Fibroblast of lung (primary cell): Measurements from ENCODE around the gene FKBP11. TPM values are rescaled to one million over a fixed set of nuclear protein-coding genes. Genes with fewer than 3 reads are reported as not detected.
"Not testable (repeated sequence)": the region's sequence is repeated elsewhere in the genome, so short reads cannot be mapped to it uniquely, and the experiment has no call there.

Experiments
- DNase-seq, 2 donors: peaks; one replicate each; pipeline versions ENCODE4 v3.0.0 to v3.0.0-alpha.2; 2010; ENCODE audit warnings: low read depth in 2 of 2
- H2AFZ ChIP-seq: 2 replicates; pipeline ENCODE4 v1.5.1; 2012; ENCODE audit warnings: low read length, control low read depth, inconsistent platforms
- H3K27ac ChIP-seq: 2 replicates; pipeline ENCODE4 v1.5.1; 2011; ENCODE audit warnings: low read length, control low read depth; ENCODE audit not compliant: insufficient read depth
- H3K27me3 ChIP-seq: 2 replicates; pipeline ENCODE4 v1.5.1; 2011; ENCODE audit warnings: mild to moderate bottlenecking, low read length; ENCODE audit not compliant: control insufficient read depth, insufficient read depth
- H3K36me3 ChIP-seq: 2 replicates; pipeline ENCODE4 v1.5.1; 2011; ENCODE audit warnings: low read length; ENCODE audit not compliant: control insufficient read depth, insufficient read depth
- H3K4me1 ChIP-seq: 2 replicates; pipeline ENCODE4 v1.5.1; 2011; ENCODE audit warnings: low read length; ENCODE audit not compliant: control insufficient read depth, insufficient read depth; ENCODE audit errors: extremely low read depth
- H3K4me2 ChIP-seq: 2 replicates; pipeline ENCODE4 v1.5.1; 2011; ENCODE audit warnings: low read length, control low read depth; ENCODE audit not compliant: insufficient read depth; ENCODE audit errors: extremely low read depth
- H3K4me3 ChIP-seq, 4 experiments: fragments of 200-600 bp in 1 of 4; sonication (generic) in 1 of 4; replicated peaks in 1 of 4; 2 replicates each; pipeline ENCODE4 v1.5.1; 2011 to 2016; ENCODE audit warnings: low read length in 4 of 4, low read depth in 3 of 4, mild to moderate bottlenecking in 3 of 4, control low read depth in 2 of 4, inconsistent platforms in 1 of 4, mixed read lengths in 1 of 4; ENCODE audit not compliant: insufficient read depth in 1 of 4; ENCODE audit errors: control extremely low read depth in 1 of 4
- H3K79me2 ChIP-seq: 2 replicates; pipeline ENCODE4 v1.5.1; 2012; ENCODE audit warnings: mild to moderate bottlenecking, low read length, inconsistent platforms; ENCODE audit not compliant: control insufficient read depth, insufficient read depth
- H3K9ac ChIP-seq: 2 replicates; pipeline ENCODE4 v1.5.1; 2011; ENCODE audit warnings: mild to moderate bottlenecking, low read length, control low read depth; ENCODE audit not compliant: insufficient read depth
- H3K9me3 ChIP-seq: 2 replicates; pipeline ENCODE4 v1.5.1; 2012; ENCODE audit warnings: low read depth, low read length; ENCODE audit not compliant: control insufficient read depth, insufficient read depth
- H4K20me1 ChIP-seq: 2 replicates; pipeline ENCODE4 v1.5.1; 2011; ENCODE audit warnings: low read length; ENCODE audit not compliant: control insufficient read depth, insufficient read depth; ENCODE audit errors: extremely low read depth
- EZH2 ChIP-seq: IDR thresholded peaks from 2 replicates; pipeline ENCODE4 v1.5.1; 2012; ENCODE audit warnings: low read length, control low read depth, mild to moderate bottlenecking; ENCODE audit errors: missing control alignments
- polyA plus RNA-seq, 2 donors: library from polyadenylated mRNA; depleted of rRNA in 1 of 2; stranded (reverse) in 1 of 2; unstranded in 1 of 2; fragments of >200 nt; gene quantifications; 2 replicates each; pipeline ENCODE4 v1.2.1, GENCODE V29; 2011 to 2012; ENCODE audit warnings: missing spikeins in 1 of 2
- total RNA-seq: library from RNA; depleted of rRNA; stranded (reverse); fragments of >200 nt; gene quantifications from 2 replicates; pipeline ENCODE4 v1.2.1, GENCODE V29; 2014
- TF ChIP-seq, protein P1 (sequence below), 2 donors: IDR thresholded peaks in 1 of 2; conservative IDR thresholded peaks in 1 of 2; 1 replicate in 1 of 2; 2 replicates in 1 of 2; pipeline ENCODE4 v1.5.1; 2011 to 2012; ENCODE audit warnings: low read length in 2 of 2, control low read depth in 1 of 2, inconsistent platforms in 1 of 2, low read depth in 1 of 2, mild to moderate bottlenecking in 1 of 2

The FKBP11 gene
- total and polyA plus RNA-seq, 2 donors (not counting 1 experiment from before 2014, with no cell fraction given), result 12.6 to 48.8 TPM

GRCh38 chr12:48923117-48923516 is 2.2 kb downstream of the FKBP11 start:
- DNase-seq, result no peak
- Histone ChIP-seq H3K4me3 (no peak overlapping the region), H3K9me3 (no peaks in the 10 kb centered on the region), H3K9ac (no peak overlapping the region), H3K27me3 (no peaks in the 10 kb centered on the region), H3K36me3 (peaks cover 8% of the 10 kb centered on the region), H3K27ac (no peak overlapping the region), H3K79me2 (no peaks in the 10 kb centered on the region), H2AFZ (no peak overlapping the region), H3K4me2 (no peak overlapping the region), H3K4me1 (peaks cover 8% of the 10 kb centered on the region), H4K20me1 (no peaks in the 10 kb centered on the region)
- no peak for TF ChIP-seq EZH2
- TF ChIP-seq, protein P1, sequence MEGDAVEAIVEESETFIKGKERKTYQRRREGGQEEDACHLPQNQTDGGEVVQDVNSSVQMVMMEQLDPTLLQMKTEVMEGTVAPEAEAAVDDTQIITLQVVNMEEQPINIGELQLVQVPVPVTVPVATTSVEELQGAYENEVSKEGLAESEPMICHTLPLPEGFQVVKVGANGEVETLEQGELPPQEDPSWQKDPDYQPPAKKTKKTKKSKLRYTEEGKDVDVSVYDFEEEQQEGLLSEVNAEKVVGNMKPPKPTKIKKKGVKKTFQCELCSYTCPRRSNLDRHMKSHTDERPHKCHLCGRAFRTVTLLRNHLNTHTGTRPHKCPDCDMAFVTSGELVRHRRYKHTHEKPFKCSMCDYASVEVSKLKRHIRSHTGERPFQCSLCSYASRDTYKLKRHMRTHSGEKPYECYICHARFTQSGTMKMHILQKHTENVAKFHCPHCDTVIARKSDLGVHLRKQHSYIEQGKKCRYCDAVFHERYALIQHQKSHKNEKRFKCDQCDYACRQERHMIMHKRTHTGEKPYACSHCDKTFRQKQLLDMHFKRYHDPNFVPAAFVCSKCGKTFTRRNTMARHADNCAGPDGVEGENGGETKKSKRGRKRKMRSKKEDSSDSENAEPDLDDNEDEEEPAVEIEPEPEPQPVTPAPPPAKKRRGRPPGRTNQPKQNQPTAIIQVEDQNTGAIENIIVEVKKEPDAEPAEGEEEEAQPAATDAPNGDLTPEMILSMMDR (conservative IDR thresholded peaks at IDR 0.05 in 1 of 2, IDR thresholded peaks at IDR 0.05 in 1 of 2; ENCODE audit: low read depth in 1 of 2, low read length in 2 of 2), result no peak

- Histone ChIP-seq H3K4me1 (no peaks in the 10 kb centered on the region), H3K27ac (no peak overlapping the region), H2AFZ (no peak overlapping the region), H3K27me3 (no peaks in the 10 kb centered on the region), H3K79me2 (no peaks in the 10 kb centered on the region), H4K20me1 (no peaks in the 10 kb centered on the region), H3K36me3 (no peaks in the 10 kb centered on the region), H3K4me3 (no peak overlapping the region), H3K4me2 (no peak overlapping the region), H3K9ac (no peak overlapping the region), H3K9me3 (no peaks in the 10 kb centered on the region)
- no peak for DNase-seq
- no peak for TF ChIP-seq EZH2
- TF ChIP-seq, protein P1 (conservative IDR thresholded peaks at IDR 0.05 in 1 of 2, IDR thresholded peaks at IDR 0.05 in 1 of 2; ENCODE audit: low read depth in 1 of 2, low read length in 2 of 2), result no peak
Observed at GRCh38 chr12:48917857-48918537, 7.3 kb downstream of the FKBP11 start.

GRCh38 chr12:48910196-48910595 is 15.1 kb downstream of the FKBP11 start:
- H3K9me3 ChIP-seq, result no peaks in the 10 kb centered on the region
- no peak overlapping the region for H3K27ac ChIP-seq
- no peak overlapping the region for H3K9ac ChIP-seq
- H2AFZ ChIP-seq, result no peak overlapping the region
- no peaks in the 10 kb centered on the region for H4K20me1 ChIP-seq
- DNase-seq, result no peak
- H3K27me3 ChIP-seq, result peaks cover under 1% of the 10 kb centered on the region
- TF ChIP-seq, protein P1 (conservative IDR thresholded peaks at IDR 0.05 in 1 of 2, IDR thresholded peaks at IDR 0.05 in 1 of 2; ENCODE audit: low read depth in 1 of 2, low read length in 2 of 2), result no peak
- no peak for TF ChIP-seq EZH2
- no peak overlapping the region for H3K4me3 ChIP-seq
- no peaks in the 10 kb centered on the region for H3K36me3 ChIP-seq
- no peaks in the 10 kb centered on the region for H3K79me2 ChIP-seq
- no peaks in the 10 kb centered on the region for H3K4me1 ChIP-seq
- H3K4me2 ChIP-seq, result no peak overlapping the region

- H2AFZ ChIP-seq, H3K4me1 ChIP-seq, H3K79me2 ChIP-seq, H4K20me1 ChIP-seq, H3K27ac ChIP-seq, DNase-seq, H3K27me3 ChIP-seq, H3K36me3 ChIP-seq, H3K4me2 ChIP-seq, H3K9ac ChIP-seq, H3K9me3 ChIP-seq, H3K4me3 ChIP-seq: not testable (repeated sequence)
Observed at GRCh38 chr12:48909698-48910097, 15.6 kb downstream of the FKBP11 start.
